K562 (cell line): ENCODE measurements around the gene TBC1D2. TPM values are rescaled to one million over a fixed set of nuclear protein-coding genes. Genes with fewer than 3 reads are reported as not detected.

Experiments
- ATAC-seq: fragments of 200-7000 bp; cut with Tn5 transposase; 3 replicates; pipeline ENCODE4 v1.9.1; 2020; ENCODE audit warnings: moderate library complexity
- BruUV-seq: library from RNA; stranded (reverse); fragments of 400-500 nt; replicated peaks from 2 replicates; lab custom pipeline; 2021; lab: Mats Ljungman, UMichigan
- CTCF ChIA-PET: fragments of 300-600 bp; formaldehyde crosslinking; extraction: SDS; loops from one replicate; lab custom pipeline; 2021; ENCODE audit warnings: low intra/inter-chr PET ratio; lab: Yijun Ruan, JAX
- POLR2A ChIA-PET: fragments of 300-600, 350-650 bp; sonication (Branson Sonifier 250); formaldehyde crosslinking; extraction: SDS; loops from one replicate; lab custom pipeline; 2021; ENCODE audit warnings: antibody characterized with exemption, inconsistent platforms; lab: Yijun Ruan, JAX
- DNase-seq, 4 experiments: peaks; one replicate each; pipeline versions ENCODE4 v3.0.0 to v3.0.0-alpha.2; 2011 to 2018; ENCODE audit warnings: low spot score in 3 of 4, mixed read lengths in 3 of 4; ENCODE audit errors: extremely low read depth in 1 of 4
- FAIRE-seq: peaks from 2 replicates; lab custom pipeline; 2011; peaks lifted over from hg19 to GRCh38; lab: Jason Lieb, UNC
- H2AFZ ChIP-seq: 2 replicates; pipeline ENCODE4 v1.6.0; 2011; ENCODE audit warnings: low read depth, low read length, control low read depth, inconsistent platforms
- H3K27ac ChIP-seq: fragments of 200-600 bp; 3 replicates; pipeline ENCODE4 v1.8.0; 2011; ENCODE audit warnings: low read depth, mild to moderate bottlenecking, control low read depth, inconsistent platforms, low read length, moderate library complexity, mixed read lengths; ENCODE audit errors: extremely low read depth
- H3K27me3 ChIP-seq, 2 experiments: fragments of 300-600 bp in 1 of 2; 2 replicates in 1 of 2; 3 replicates in 1 of 2; pipeline versions ENCODE4 v1.6.0 to v1.8.0; 2011; ENCODE audit warnings: inconsistent platforms in 2 of 2, low read length in 2 of 2, mild to moderate bottlenecking in 1 of 2, mixed read lengths in 1 of 2, moderate library complexity in 1 of 2; ENCODE audit not compliant: control insufficient read depth in 2 of 2, insufficient read depth in 2 of 2
- H3K36me3 ChIP-seq: fragments of 300-600 bp; 3 replicates; pipeline ENCODE4 v1.8.0; 2011; ENCODE audit warnings: mild to moderate bottlenecking, low read length, inconsistent platforms; ENCODE audit not compliant: control insufficient read depth, insufficient read depth
- H3K4me1 ChIP-seq, 2 experiments: fragments of 200-600 bp in 1 of 2; replicated peaks in 1 of 2; 2 replicates in 1 of 2; 3 replicates in 1 of 2; pipeline versions ENCODE4 v1.5.1 to v1.8.0; 2011; ENCODE audit warnings: inconsistent platforms in 2 of 2, low read length in 2 of 2, mild to moderate bottlenecking in 1 of 2, mixed read lengths in 1 of 2, moderate library complexity in 1 of 2; ENCODE audit not compliant: control insufficient read depth in 2 of 2, insufficient read depth in 2 of 2
- H3K4me2 ChIP-seq: 2 replicates; pipeline ENCODE4 v1.6.1; 2011; ENCODE audit warnings: low read length, control low read depth, inconsistent platforms, mixed read lengths; ENCODE audit not compliant: insufficient read depth
- H3K4me3 ChIP-seq: fragments of 200-600 bp; sonication (generic), shearing (Covaris generic); 2 replicates; pipeline ENCODE4 v1.5.1; 2016; ENCODE audit warnings: control low read depth, inconsistent platforms
- H3K79me2 ChIP-seq: fragments of 200-600 bp; 3 replicates; pipeline ENCODE4 v1.8.0; 2011; ENCODE audit warnings: low read length, inconsistent platforms; ENCODE audit not compliant: control insufficient read depth, insufficient read depth
- H3K9ac ChIP-seq, 2 experiments: 2 replicates each; pipeline versions ENCODE4 v1.6.0 to v1.6.1; 2011; ENCODE audit warnings: low read depth in 2 of 2, low read length in 2 of 2, control low read depth in 1 of 2, inconsistent platforms in 1 of 2, mild to moderate bottlenecking in 1 of 2, mixed read lengths in 1 of 2; ENCODE audit not compliant: insufficient read depth in 1 of 2
- H3K9me1 ChIP-seq: one replicate; pipeline ENCODE4 v1.6.0; 2011; ENCODE audit warnings: inconsistent platforms, mild to moderate bottlenecking, low read length, moderate library complexity; ENCODE audit not compliant: control insufficient read depth, insufficient read depth
- H3K9me3 ChIP-seq: replicated peaks from 2 replicates; pipeline ENCODE4 v1.5.1; 2011; ENCODE audit warnings: low read depth, low read length, inconsistent platforms; ENCODE audit not compliant: control insufficient read depth, insufficient read depth
- H4K20me1 ChIP-seq: replicated peaks from 2 replicates; pipeline ENCODE4 v1.6.1; 2011; ENCODE audit warnings: low read length, inconsistent platforms, mixed read lengths; ENCODE audit not compliant: control insufficient read depth, insufficient read depth
- MTF1 ChIP-seq: fragments of 250-450 bp; sonication (Bioruptor Pico); IDR thresholded peaks from 2 replicates; pipeline ENCODE4 v1.9.0; 2021; ENCODE audit warnings: moderate library complexity, mild to moderate bottlenecking, inconsistent platforms, borderline replicate concordance
- PHB2 ChIP-seq: fragments of 450-650 bp; IDR thresholded peaks from 2 replicates; pipeline ENCODE4 v1.6.1; 2017; ENCODE audit warnings: low read depth
- SP1 ChIP-seq: sonication (generic); formaldehyde crosslinking; IDR thresholded peaks from 2 replicates; pipeline ENCODE4 v1.8.1; 2022; ENCODE audit warnings: mild to moderate bottlenecking, missing genetic modification reagents
- TEAD1 ChIP-seq, 2 experiments: fragments of 450-650 bp in 1 of 2; sonication (generic) in 1 of 2; formaldehyde crosslinking; IDR thresholded peaks; 2 replicates each; pipeline versions ENCODE4 v1.4.0 to v1.8.0; 2020 to 2022; ENCODE audit warnings: mild to moderate bottlenecking in 2 of 2, missing genetic modification reagents in 1 of 2
- TRIM24 ChIP-seq, 2 experiments: fragments of 450-650 bp; IDR thresholded peaks; 2 replicates each; pipeline ENCODE4 v1.6.1; 2016
- ZBED1 ChIP-seq: IDR thresholded peaks from 2 replicates; pipeline ENCODE4 v1.6.1; 2014
- ZBTB8A ChIP-seq: fragments of 450-650 bp; IDR thresholded peaks from 2 replicates; pipeline ENCODE4 v1.6.1; 2018; ENCODE audit warnings: mild to moderate bottlenecking, moderate library complexity; ENCODE audit not compliant: partially characterized antibody
- ZFP30 ChIP-seq: fragments of 250-450 bp; sonication (Bioruptor Pico); IDR thresholded peaks from 2 replicates; pipeline ENCODE4 v1.8.0; 2022; ENCODE audit warnings: moderate library complexity, mild to moderate bottlenecking, inconsistent platforms, borderline replicate concordance
- ZKSCAN3 ChIP-seq: fragments of 250-450 bp; sonication (Bioruptor Pico); IDR thresholded peaks from 2 replicates; pipeline ENCODE4 v1.4.0; 2020
- ZNF274 ChIP-seq: IDR thresholded peaks from 2 replicates; pipeline ENCODE4 v1.6.1; 2011; ENCODE audit warnings: low read depth, mild to moderate bottlenecking, low read length, moderate library complexity, borderline replicate concordance
- WGBS: fragments of 100-300 bp; shearing (Covaris generic); methylation state at CpG from one replicate; pipeline ENCODE4 v1.1.6; 2016; ENCODE audit warnings: low coverage, mixed read lengths; ENCODE audit not compliant: insufficient coverage; ENCODE audit errors: missing lambda C conversion rate; 5-methylcytosine and 5-hydroxymethylcytosine counted together
- in situ Hi-C: fragments of 300-500 bp; cut with MboI; formaldehyde crosslinking; loops from 4 replicates; pipeline ENCODE4 v1.15.0; 2018; ENCODE audit warnings: inconsistent platforms, mixed read lengths
- intact Hi-C: fragments of 100-400 bp; cut with micrococcal nuclease; formaldehyde crosslinking; loops from 2 replicates; pipeline ENCODE4 v1.14.2; 2022
- polyA plus RNA-seq, 8 experiments: library from polyadenylated mRNA; depleted of rRNA in 4 of 8; stranded (reverse) in 5 of 8; unstranded in 3 of 8; fragments of >200 nt; fragmentation: Nextera tagmentation in 2 of 8; fragmentation: Illumina TruSeq in 1 of 8; extraction: Ambion mirVana in 2 of 8; extraction: Trizol in 1 of 8; gene quantifications; 2 replicates each; pipeline versions ENCODE4 v1.2.1 to v1.2.3, GENCODE V29; 2011 to 2014; ENCODE audit warnings: inconsistent platforms in 1 of 8, missing spikeins in 1 of 8
- total RNA-seq, 7 experiments: library from RNA; depleted of rRNA in 6 of 7; stranded (reverse); fragments of >200 nt in 6 of 7; fragmentation: Illumina TruSeq in 2 of 7; extraction: Trizol in 2 of 7; gene quantifications; 2 replicates each; pipeline versions ENCODE4 v1.2.1 to v1.2.3, GENCODE V29; 2011 to 2021; ENCODE audit warnings: low replicate concordance in 1 of 7
- TF ChIP-seq, protein P1 (sequence below): sonication (generic); formaldehyde crosslinking; IDR thresholded peaks from 2 replicates; pipeline ENCODE4 v1.8.1; 2023; ENCODE audit warnings: missing genetic modification reagents, mild to moderate bottlenecking, borderline replicate concordance
- TF ChIP-seq, protein P2 (sequence below): fragments of 250-450 bp; sonication (Bioruptor Pico); IDR thresholded peaks from 2 replicates; pipeline ENCODE4 v1.4.0; 2020

TBC1D2 gene
- total and polyA plus RNA-seq, 9 of the 15 experiments (the other 6 are each of a cell fraction or from before 2014, with no cell fraction given) = 0.10 to 7.0 (median 2.5) TPM

DNA sequence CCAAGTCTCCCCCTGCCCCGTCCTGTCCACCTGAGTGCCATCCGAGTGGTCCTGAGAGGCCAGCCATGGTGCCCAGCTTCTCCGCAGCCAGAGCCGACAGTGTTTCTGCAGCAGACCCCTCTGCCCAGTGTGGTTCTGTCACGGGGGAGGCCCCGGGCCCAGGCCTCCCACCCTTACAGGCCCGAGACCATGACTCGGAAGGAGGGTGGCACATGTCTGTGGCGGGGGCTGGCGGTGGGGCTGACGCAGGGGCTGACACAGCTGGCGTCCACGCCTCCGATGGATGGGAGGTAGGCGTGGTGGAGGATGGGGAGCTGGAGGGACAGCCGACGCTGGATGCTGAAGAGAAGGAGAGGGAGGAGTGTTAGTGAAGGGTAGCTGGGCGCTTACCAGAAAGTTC, 35.0 kb upstream of the TBC1D2 start:
- Histone ChIP-seq H3K9me1 (no peaks in the 10 kb centered on the region), H3K4me3 (no peak overlapping the region), H3K4me2 (no peak overlapping the region), H2AFZ (no peak overlapping the region), H3K27ac (no peak overlapping the region), H3K36me3 (no peaks in the 10 kb centered on the region), H3K9ac (no peak overlapping the region), H3K9me3 (no peaks in the 10 kb centered on the region), H3K27me3 (no peaks in the 10 kb centered on the region), H3K4me1 (peaks cover 9 to 15% of the 10 kb centered on the region in 2 experiments), H3K79me2 (no peaks in the 10 kb centered on the region), H4K20me1 (no peaks in the 10 kb centered on the region)
- TF ChIP-seq, protein P1, sequence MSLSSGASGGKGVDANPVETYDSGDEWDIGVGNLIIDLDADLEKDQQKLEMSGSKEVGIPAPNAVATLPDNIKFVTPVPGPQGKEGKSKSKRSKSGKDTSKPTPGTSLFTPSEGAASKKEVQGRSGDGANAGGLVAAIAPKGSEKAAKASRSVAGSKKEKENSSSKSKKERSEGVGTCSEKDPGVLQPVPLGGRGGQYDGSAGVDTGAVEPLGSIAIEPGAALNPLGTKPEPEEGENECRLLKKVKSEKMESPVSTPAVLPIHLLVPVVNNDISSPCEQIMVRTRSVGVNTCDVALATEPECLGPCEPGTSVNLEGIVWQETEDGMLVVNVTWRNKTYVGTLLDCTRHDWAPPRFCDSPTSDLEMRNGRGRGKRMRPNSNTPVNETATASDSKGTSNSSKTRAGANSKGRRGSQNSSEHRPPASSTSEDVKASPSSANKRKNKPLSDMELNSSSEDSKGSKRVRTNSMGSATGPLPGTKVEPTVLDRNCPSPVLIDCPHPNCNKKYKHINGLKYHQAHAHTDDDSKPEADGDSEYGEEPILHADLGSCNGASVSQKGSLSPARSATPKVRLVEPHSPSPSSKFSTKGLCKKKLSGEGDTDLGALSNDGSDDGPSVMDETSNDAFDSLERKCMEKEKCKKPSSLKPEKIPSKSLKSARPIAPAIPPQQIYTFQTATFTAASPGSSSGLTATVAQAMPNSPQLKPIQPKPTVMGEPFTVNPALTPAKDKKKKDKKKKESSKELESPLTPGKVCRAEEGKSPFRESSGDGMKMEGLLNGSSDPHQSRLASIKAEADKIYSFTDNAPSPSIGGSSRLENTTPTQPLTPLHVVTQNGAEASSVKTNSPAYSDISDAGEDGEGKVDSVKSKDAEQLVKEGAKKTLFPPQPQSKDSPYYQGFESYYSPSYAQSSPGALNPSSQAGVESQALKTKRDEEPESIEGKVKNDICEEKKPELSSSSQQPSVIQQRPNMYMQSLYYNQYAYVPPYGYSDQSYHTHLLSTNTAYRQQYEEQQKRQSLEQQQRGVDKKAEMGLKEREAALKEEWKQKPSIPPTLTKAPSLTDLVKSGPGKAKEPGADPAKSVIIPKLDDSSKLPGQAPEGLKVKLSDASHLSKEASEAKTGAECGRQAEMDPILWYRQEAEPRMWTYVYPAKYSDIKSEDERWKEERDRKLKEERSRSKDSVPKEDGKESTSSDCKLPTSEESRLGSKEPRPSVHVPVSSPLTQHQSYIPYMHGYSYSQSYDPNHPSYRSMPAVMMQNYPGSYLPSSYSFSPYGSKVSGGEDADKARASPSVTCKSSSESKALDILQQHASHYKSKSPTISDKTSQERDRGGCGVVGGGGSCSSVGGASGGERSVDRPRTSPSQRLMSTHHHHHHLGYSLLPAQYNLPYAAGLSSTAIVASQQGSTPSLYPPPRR = no peak
- TF ChIP-seq MTF1 (CRISPR knock-in tag) (no peak), ZBTB8A (no peak), TRIM24 (IDR thresholded peaks at IDR 0.05) (no peak), ZBED1 (no peak), TEAD1 (CRISPR knock-in tag; IDR thresholded peaks at IDR 0.05) (no peak), ZFP30 (CRISPR knock-in tag) (no peak), ZNF274 (no peak), SP1 (CRISPR knock-in tag) (no peak), ZKSCAN3 (no peak), PHB2 (no peak)
- TF ChIP-seq, protein P2, sequence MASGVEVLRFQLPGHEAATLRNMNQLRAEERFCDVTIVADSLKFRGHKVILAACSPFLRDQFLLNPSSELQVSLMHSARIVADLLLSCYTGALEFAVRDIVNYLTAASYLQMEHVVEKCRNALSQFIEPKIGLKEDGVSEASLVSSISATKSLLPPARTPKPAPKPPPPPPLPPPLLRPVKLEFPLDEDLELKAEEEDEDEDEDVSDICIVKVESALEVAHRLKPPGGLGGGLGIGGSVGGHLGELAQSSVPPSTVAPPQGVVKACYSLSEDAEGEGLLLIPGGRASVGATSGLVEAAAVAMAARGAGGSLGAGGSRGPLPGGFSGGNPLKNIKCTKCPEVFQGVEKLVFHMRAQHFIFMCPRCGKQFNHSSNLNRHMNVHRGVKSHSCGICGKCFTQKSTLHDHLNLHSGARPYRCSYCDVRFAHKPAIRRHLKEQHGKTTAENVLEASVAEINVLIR = no peak
- ChIA-PET CTCF (no interaction called here), POLR2A (interaction anchor here (0.7 kb wide), 1 partner anchor 457 kb away, joined by 4 read pairs; no protein-coding TSS in a partner anchor)
- ATAC-seq = no peak
- intact Hi-C loops (no loop called here), in situ Hi-C loops (no loop called here)
- FAIRE-seq = no peak
- DNase-seq = no peak
- BruUV-seq = no TSS peak
- 81% methylated on average over 10 of the region's 18 CpGs for WGBS
